Activated T-cell treated with anti-CD3 and anti-CD28 coated beads for 4 hours (primary cell): ENCODE results near the gene CASP1.
"Not testable (repeated sequence)": the region's sequence is repeated elsewhere in the genome, so short reads cannot be mapped to it uniquely, and the experiment has no call there.

Experiments used
- DNase-seq: peaks from one replicate; pipeline ENCODE4 v3.0.0-alpha.2; 2020

Gene CASP1

DNA sequence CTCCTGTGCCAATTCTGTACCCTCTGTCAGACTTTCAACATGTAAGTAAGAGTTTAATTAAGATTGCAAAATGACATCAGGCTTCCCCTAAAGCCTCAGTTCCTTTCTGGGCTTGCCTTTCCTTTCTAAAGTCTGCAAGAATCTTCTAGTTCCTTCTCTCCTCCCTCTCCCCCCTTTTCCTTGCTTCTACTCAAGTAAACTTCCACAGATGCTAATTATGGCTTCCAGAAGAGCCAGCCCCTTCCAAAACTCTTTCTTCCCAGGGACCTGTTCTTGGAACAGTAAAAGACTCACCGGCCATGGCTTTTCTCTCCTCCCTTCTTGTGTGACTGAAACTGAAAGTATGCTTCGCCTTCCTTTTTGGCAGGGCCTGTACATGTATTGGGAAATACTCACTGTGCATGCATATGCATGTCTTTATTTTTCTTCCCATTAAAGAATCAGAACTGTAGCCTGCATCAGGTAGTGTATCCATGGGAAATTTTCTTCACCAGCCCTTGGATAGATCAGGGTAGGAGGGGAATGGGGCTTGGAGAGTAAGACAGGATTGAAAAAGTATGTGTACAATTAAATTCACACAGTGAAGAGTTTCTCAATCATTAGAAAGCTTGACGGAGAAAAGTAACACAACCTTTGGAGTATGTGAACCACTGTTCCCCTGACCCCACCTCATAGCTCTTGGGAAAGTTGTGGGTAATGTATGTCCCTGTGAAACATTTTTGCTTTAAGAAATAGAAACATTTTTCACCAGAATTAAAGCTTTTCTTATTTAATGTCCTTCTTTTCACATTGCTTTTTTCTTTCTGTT is at the start of gene CASP1:
CASP1 (minus strand) TSS at position 332 of the 808 bp plus-strand sequence; CDS start at position 301, 31 bp downstream.
- DNase-seq, result peak; percentile 27

DNA sequence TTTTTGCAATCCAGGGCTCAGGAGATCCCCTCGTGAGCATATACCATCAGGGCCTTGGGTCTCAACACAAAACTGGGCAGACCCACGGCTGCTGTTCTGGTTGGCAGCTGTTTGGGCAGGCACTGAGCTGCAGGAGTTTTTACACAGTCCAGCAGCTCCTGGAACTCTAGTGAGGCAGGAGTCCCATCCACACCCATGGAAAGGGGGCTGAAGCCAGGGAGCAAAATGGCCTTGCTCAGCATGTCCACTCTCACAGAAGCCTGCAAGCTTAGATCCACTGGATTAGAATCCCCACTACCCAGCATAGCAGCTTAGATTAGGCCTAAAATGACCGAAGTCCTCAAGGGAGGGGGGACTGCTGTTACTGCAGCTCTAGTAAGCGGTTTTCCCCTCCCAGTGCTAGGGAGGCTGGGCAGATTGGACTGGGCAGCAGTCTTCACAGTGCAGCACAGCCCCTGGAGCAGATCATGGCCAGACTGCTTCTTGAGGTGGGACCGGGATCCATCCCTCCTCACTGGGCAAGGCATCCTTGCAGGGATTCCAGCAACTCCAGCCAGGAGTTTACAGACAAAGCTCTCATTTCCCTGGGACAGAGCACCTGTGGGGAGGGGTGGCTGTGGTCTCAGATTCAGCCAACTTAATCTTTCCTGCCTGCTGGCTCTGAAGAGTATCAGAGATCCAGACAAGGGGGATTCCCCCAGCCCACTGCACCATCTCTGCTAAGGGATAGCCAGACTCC is 46.6 kb upstream of the CASP1 start:
- DNase-seq, result no peak

DNA sequence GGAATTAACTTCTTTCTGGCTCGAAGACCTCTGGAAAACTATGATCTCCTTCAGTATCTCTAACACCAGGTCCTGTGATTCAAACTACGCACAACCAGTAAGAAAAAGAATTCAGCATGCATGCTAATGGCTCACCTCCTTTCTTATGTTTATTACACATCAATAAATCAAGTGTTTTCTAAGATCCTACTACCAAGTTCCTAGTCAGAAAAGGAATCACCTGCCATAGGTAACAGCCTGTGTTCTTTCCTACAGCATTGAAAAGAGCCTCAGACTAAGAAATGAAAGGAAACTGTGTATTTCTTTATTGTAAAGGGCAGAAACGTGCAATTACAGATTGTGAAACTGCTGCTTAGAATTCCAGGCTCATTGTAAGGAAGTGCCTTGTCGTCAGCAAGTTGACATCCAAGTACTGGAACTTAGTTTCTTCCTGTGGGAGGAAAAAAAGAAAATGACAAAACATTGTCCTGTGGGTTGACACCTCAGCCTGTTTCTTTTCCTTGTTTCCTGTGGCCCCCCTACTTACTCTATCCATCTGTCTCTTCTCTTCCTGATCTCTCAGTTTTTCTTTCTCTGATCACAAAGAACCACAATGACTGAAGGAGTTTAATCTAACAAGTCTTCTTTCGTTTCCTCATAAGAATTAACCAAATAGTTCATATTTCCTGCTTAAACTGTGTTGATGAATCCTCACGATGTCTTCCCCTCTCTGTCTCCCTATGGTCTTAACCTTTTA is 45.4 kb upstream of the CASP1 start:
- not testable (repeated sequence) for DNase-seq

DNA sequence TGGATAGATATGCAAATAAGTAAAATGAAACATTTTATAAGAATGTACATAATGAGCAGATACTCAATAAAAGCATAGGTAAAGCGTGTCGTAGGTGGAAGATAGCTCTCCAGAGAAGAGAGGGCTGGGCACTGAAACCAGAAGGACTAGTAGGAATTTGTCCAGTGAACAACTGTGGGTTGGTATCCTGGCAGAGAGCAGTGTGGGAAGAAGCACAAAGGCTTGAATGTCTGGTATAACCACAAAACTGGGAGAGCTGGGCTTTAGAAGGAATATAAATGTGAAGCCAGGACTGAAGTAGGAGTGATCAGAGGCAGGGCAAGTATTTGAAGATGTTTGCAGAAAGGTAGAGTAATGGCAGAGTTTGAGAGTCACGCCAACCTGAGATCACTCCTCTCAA is 43.3 kb upstream of the CASP1 start:
- DNase-seq, result no peak

DNA sequence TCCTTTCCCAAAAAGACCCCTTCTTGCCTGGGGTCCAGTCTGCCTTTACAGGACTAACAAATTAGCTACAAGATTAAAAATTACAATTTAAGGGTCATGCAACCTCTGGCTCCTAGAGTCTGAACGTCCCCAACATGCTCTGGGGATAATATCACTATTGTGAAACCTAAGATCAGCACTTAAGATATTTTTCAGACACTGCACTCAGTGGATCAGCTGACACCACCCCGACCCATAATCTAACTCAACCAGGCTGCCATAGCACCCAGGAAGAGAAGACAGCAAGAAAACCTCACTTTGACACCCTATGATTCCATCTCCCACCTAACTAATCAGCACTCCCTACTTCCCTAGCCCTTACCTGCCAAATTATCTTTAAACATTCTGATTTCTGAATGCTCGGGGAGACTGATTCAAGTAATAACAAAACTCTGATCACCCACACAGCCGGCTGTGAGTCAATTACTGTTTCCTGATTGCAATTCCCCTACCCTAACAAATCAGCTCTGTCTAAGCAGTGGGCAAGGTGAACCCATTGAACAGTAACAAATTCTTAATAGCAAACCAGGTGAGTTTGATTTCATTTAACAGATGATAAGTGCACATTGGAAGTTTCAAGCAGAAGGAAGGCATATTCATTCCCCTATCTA is 42.3 kb upstream of the CASP1 start:
- DNase-seq, result not testable (repeated sequence)

DNA sequence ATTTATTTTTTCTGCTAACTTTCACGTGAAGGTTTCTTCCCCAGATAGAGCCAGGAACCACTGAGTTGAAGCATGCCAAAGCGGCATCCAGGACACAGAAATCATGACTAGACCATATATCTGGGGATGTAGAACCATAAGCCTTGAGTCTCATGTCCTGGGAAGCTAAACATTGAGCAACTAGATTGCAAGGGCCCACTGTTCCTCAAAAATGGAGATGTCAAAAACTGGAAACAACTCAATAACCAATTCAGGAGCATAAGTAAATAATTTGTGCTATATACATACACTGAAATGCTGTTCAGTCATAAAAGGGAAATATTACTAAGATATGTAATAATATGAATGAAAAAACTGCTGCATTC is 39.2 kb upstream of the CASP1 start:
- DNase-seq, result no peak

DNA sequence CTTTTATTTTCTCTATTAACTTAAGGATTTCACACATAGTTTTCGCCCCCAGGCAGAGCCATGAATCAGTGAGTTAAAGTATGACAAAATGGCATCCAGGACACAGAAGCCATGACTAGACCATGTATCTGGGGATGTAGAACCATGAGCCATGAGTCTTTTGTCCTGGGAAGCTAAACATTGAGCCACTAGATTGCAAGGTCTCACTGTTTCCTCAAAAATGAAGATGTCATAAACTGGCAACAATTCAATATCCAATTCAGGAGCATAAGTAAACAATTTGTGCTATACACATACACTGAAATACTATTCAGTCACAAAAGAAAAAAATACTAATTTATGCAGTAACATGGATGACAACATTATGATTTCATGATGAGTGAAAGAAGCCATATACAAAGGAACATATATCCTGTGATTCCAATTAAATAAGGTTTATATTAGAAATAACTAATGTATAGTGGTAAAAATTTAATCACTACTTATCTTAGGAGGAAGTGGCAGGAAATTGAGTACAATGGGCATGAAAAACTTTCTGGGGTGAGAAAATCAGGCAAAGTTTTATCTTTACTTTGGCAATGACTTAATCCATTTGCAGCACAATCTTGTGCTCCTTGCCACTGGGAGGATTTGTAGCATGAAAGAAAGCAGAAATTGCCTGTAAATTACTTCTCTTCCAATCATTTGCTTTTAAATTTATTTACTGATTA is 38.7 kb upstream of the CASP1 start:
- no peak for DNase-seq

DNA sequence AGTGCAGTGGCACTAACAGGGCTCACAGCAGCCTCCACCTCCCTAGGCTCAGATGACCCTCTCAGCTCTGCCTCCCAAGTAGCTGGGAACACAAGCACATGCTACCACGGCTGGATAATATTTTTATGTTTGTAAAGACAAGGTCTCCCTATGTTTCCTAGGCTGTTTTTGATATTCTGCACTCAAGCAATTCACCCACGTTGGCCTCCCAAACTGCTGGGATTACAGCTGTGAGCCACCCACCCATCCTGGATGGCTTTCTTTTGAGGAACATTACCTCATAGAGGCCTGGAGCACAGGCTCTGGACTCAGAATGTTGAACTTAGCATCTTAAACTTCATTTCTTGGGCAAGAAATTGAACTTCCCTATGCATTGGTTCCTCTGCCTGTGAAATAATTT is 37.1 kb upstream of the CASP1 start:
- not testable (repeated sequence) for DNase-seq

DNA sequence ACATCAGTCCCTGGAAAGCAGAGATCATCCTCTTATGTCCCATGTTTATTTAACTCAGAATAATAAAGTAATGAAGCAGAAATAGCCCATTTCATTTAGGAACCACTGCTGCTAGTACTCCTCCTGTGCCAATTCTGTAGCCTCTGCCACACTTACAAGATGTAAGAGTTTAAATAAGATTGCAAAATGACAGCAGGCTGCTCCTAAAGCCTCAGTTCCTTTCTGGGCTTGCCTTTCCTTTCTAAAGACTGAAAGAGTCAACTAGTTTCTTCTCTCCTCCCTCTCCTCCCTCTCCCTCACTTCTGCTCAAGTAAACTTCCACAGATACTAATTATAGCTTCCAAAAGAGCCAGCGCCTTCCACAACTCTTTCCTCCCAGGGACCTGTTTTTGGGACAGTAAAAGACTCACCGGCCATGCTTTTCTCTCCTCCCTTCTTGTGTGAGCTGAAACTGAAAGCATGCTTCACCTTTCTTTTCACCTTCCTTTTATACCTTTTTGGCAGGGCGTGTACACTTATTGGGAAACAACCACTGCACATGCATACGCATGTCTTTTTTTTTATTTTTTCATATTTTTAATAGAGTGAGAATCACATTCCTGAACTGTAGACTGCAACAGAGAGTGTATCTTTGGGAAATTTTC is 36.3 kb upstream of the CASP1 start:
- DNase-seq, result no peak

DNA sequence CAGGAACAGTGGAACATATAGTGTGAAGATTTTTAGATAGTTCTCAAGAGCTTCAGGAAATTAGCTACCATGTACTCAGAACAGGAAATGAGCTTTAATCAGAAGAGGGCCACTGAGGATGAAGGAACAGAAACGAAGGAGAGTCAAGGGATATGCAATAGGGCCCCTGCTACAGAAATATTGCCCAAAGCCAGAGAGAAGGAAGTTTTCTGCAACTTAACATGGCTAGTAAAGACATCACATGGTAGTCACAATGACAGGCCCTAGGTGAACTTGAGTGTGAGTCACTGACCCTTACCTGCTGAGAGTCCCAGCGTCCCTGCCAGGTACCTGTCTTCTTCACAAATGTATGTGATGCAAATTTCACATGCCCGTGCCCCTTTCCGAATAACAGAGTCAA is 35.4 kb upstream of the CASP1 start:
- DNase-seq, result no peak

DNA sequence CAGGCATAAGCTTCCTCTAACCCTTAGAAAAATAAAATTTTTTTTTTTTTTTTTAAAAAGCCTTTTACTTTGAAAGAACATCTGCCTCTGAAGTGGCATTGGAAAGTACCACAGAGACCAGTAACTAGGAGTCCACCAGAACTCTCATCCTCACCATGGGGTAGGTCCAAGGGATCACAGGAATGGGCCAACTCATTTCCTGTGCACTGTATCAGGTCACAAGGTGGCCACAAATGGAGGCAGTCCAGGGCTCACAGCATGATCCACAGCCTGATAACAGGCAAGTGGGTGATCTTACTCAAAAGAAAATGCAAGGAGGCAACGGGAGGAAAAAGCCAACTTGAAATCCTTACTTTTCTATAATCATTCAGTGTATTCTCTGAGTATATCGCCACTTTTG is 34.8 kb upstream of the CASP1 start:
- not testable (repeated sequence) for DNase-seq

DNA sequence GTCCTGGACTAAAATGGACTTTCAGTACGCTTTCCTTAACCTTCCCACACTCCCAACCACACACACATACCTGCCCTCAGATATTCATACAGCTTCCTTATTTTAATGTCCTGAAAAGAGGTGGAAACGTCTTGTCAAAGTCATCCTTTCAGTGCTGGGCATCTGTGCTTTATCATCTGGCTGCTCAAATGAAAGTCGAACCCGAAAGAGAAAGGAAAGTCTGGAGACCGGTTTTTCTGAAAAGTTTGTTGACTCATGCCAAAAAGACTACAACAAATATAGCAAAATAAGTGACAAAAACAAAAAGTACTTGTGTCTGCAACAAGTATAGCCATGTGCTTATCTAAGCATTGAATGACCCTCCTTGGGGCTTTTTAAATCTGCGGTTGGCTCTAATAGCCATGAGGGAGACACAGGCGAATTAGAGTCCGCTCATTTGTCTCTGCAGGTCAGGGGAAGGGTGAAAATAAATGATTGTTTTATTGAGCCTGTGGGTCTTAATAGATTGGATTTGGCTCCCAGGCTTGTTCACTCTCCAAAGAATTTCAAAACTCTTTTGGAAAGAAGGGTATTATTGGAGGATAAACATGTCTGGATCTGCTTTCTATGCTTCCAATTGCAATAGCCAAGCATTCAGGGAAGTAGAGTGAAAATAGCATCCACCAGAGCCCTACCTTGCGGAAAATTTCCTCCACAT is 28.4 kb upstream of the CASP1 start:
- not testable (repeated sequence) for DNase-seq

DNA sequence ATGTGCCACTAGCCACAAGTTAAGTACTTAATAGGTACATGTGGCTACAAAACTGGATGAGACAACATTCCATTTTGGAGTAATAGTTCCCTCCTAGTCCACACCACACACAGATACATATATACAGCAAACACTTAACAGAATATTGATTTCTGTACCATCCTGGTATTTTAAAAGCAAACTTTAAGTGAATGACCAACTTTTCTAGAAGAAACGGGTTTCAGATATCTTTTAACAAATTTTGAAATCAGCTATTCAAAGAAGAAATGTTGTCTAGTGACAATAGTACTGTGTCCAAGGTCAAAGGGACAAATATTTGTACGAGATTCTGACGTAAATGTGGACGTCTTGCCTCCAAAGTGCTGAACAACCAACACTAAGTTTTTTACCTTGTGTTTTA is 22.5 kb upstream of the CASP1 start:
- no peak for DNase-seq

DNA sequence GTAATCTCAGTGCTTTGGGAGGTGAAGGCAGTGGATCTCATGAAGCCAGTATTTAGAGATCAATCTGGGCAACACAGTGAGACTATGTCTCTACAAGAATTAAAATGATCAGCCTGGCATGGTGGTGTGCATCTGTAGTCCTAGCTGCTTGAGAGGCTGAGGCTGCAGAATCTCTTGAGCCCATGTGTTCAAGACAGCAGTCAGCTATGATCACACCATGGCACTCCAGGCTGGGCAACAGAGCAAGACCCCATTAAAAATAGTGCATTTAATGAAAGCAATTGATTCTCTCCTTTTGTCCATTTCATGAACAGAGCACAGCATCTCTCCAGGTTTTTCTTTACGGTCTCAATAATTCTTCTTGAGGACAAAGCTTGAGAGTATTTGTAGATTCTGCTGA is 21.5 kb upstream of the CASP1 start:
- DNase-seq, result no peak

DNA sequence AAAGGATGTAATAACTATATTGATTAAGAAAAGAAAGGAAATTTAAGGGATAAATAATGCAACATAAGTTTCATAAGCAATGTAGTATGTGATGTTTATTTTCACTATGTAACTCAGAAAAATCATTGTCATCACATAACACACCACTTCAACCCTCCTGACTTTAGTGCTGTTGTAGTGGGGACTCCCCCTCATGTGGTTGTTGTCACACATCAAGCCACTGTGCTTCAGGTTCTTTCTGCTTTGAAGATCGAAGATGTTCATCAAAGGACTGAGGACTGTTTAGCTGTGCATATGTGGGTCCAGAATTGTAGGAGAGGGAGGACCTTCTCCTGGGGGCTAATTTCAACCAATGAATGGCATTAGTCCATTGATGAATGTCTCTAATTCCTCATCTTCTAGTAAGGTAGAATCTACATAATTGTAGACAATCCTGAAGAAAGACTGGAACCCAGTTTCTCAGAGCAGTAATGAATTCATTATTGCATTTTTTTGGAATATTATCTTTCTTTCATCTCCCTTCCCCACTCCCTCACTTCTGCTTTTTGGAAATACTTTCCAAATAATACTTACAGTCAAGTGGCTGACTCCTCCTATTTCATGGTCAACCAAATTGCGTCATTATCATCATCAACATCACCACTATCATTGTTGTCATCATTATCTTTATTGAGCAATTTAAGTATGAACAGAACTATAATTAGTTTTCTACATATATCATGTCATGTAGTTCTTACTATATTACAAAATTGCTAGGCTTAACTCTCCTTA is 20.0 kb upstream of the CASP1 start:
- DNase-seq, result no peak

DNA sequence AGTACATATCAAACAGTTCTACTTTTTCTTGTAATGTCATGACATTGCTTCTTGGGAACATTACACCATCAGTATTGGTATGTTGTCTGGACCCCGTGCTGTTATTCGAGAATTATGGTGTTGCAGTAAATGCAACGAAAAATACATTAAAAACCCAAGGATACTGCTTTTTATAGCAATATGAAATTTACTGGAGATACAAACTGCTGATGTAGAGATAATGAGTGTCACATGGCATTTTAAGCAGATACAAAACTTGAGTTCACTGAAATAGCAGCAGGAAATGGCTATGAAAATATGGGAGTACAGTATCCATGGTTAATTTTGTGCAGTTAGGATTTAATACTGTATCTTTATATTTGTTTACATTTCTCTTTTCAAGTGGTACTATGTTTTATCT is 17.5 kb upstream of the CASP1 start:
- DNase-seq, result no peak

DNA sequence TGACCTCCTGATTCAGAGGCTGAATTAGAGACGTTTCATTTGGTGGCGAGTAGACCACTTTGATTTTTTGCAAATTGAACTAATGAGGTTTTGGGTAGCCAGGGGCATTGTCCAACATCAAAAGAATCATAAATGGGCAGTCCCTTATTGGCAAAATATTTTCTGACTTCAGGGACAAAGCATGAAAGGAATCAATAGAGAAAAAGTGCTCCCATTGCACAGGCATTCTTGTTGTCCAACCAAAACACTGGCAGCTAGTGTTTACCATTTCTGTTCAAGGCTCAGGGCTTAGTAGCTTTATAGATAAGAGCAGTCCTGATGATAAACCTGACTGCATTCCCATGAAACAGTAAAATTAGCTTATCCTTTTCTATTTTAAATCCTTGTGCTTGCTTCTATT is 16.6 kb upstream of the CASP1 start:
- DNase-seq, result no peak

DNA sequence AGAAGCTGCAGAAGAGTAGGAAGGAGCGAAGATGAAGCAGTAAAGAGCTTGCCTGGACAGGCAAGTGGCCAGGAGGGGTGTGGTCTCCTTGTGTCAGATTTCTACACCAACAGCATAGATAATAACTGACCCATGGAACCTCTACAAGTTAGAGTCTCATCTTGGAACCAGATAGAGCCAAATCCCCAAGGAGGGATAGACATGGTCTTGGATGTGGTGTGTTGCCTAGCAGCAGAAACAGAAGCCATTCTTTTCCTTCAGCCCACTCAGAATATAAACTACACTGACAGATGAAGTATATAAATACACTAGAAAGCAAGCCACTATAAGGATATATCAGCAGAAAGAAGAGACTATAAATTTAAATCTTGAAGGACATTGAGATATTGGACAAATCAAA is 14.5 kb upstream of the CASP1 start:
- DNase-seq, result no peak

DNA sequence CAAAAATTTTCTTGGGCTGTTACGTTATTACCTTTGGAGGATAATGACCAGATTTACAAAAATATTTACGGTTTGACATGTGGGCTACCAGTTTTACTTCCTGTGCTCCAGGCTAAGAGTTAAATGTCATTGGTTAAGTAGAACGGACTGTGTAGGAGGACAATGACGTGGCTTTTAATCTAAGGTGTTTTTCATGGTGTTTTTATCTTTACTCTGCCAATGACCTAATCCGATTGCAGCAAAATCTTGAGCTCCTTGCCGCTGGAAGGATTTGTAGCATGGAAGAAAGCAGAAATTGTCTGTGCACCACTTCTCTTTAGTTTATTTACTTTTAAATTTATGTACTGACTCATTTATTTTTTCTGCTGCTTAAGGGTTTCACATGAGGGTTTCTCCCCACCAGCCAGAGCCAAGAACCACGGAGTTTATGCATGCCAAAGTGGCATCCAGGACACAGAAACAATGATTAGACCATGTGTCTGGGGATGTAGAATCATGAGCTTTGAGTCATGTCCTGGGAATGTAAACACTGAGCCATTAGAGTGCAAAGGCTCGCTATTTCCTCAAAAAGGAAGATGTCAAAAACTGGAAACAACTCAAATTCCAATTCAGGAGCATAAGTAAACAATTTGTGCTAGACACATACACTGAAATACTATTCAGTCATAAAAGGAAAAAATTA is 12.1 kb upstream of the CASP1 start:
- no peak for DNase-seq
